CD4-positive, alpha-beta T cell treated with Interleukin-4 for 1 hour (primary cell): Measurements from ENCODE around the gene ARF6.
"Not testable (repeated sequence)": the region's sequence is repeated elsewhere in the genome, so short reads cannot be mapped to it uniquely, and the experiment has no call there.

Experiments used
- DNase-seq, 2 donors: peaks; one replicate each; pipeline ENCODE4 v3.0.0-alpha.2; 2020 to 2022

The ARF6 gene

GRCh38 chr14:49909016-49909415 lies 16.1 kb downstream of the ARF6 start:
- no peak for DNase-seq

- DNase-seq = no peak
Observed at GRCh38 chr14:49915085-49915484, 22.2 kb downstream of the ARF6 start.

DNA sequence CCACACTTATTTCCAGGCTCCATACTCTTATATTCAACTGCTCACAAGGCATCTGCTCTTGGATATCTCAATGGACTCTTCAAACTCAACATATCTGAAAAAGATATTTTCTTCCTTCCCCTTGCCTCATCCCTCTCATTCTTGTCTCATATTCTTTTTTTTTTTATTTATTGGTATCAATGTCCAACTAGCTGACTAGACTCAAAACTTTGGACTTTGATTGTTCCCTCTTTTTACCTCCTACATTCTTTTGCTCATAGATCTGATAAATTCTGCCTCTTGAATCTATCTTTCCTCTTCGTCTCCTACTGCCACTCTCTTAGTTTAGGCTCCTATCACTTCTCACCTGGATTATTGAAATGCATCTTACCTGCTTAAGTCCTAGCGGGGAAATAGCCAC lies 25.8 kb downstream of the ARF6 start:
- no peak for DNase-seq

GRCh38 chr14:49919825-49920659 lies 27.2 kb downstream of the ARF6 start:
- no peak for DNase-seq

GRCh38 chr14:49920935-49921334 lies 28.1 kb downstream of the ARF6 start:
- DNase-seq = no peak

DNA sequence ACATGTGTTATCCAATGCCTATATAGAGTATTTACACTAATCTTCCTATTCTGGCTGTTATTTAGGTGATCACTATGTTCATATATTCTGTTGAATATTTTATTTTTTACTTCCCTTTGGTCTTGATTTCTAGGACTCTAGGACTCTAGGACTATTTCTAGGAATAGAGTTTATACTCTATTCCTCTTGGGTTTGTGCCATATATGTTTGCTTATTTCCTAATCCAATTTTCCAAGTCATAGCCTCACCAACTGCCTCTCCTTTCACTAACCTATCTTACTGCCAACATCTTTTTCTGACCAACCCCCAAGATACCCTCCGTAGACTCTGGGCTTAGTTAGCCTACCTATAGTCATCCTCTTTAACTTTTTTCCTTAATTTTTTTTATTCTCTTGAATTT lies 28.5 kb downstream of the ARF6 start:
- no peak for DNase-seq

DNA sequence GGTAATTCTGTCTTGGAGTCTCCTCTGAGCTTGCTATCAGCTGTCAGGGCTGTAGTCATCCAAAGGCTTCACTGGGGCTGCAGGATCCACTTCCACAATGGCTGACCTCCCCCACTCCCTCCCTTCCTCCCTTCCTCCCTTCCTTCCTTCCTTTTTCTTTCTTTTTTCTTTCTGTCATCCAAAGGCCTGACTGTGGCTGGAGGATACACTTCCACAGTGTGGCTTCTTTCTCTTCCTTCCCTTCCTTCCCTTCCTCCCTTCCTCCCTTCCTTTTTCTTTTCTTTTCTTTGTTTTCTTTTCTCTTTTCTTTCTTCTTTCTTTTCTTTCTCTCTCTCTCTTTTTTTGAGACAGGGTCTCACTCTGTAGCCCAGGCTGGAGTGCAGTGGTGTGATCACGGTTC lies 30.6 kb downstream of the ARF6 start:
- DNase-seq = no peak

DNA sequence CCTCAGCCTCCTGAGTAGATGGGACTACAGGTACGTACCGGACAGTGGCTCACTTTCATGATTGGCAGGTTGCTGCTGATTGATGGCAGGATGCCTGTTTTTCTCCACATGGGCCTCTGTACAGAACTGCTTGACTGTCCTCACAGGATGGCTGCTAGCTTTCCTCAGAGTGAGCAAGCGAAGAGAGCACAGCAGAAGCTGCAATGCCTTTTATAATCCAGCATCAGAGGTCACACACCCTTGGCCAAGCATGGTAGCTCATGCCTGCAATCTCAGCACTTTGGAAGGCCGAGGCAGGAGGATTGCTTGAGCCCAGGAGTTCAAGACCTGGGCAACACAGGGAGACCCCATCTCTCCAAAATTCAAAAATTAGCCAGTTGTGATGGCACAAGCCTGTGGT lies 31.0 kb downstream of the ARF6 start:
- DNase-seq = no peak

GRCh38 chr14:49924852-49925251 lies 32.0 kb downstream of the ARF6 start:
- DNase-seq = no peak

- no peak for DNase-seq
Observed at GRCh38 chr14:49926803-49927202, 33.9 kb downstream of the ARF6 start.

- DNase-seq = no peak
Observed at GRCh38 chr14:49928015-49928414, 35.1 kb downstream of the ARF6 start.

DNA sequence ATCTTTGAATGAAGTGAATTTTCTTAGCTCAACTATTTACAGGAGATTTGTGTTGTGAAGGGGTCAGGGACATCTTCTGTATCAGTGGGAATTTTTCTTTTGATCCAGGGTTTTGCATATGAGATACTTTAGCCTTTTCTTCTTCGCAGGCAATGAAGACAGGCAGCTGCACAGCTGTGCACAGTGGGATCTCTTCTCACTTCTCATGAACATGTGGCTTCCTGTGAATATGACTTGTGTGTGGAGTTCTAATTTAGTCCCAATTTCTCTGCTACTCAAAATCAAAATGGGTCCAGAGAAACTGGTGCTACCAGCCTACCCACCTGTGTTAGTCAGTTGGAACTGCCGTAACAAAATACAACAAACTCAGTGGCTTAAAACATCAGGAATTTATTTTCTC lies 37.8 kb downstream of the ARF6 start:
- no peak for DNase-seq

- DNase-seq = no peak
Observed at GRCh38 chr14:49931523-49931922, 38.6 kb downstream of the ARF6 start.

DNA sequence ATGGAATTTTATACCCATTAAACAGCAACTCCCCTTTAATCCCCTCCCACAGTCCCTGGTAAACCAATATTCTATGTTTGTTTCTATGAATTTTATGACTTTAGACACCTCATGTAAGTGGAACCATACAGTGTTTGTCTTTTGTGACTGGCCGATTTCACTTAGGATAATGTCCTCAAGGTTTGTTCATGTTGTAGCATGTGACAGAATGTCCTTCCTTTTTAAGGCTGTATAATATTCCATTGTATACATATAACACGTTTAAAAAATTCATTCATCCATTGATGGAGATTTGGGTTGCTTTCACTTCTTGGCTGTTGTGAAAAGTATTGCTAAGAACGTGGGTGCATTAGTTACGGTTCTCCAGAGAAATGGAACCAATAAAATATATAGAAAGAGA lies 40.2 kb downstream of the ARF6 start:
- no peak for DNase-seq

- no peak for DNase-seq
Observed at GRCh38 chr14:49933704-49934103, 40.8 kb downstream of the ARF6 start.

DNA sequence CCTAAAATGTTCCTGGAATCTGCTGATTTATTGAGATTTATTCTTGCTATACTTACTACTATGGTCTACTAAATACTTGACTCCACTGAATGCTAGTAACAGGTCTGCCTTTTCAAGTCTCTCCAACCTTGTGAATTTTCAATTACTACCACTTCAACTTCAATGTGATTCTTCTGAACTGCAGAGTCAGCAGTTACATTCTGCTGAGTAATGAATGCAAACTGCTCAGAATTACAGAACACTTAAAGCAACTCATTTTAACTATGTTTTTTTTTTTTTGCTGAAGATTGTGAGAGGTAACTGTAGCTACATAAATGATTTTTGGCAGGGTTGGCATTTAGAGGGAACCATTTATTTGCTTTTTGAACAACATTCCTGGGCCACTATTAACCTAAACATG lies 41.8 kb downstream of the ARF6 start:
- no peak for DNase-seq

DNA sequence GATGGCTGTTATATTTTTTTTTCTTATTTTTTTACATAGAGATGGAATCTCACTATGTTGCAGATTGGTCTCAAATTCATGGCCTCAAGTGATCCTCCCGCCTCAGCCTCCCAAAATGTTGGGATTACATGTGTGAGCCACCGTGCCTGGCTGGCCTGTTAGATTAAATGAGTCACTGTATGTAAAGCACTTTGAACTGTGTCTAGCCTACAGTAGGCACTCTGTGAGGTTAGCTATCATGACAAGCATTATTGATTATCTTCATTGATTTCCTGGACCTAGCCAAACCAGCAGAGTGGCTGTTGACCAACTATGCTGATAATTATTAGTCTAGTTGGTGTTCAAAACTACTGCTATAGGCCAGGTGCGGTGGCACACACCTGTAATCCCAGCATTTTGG lies 42.6 kb downstream of the ARF6 start:
- DNase-seq = no peak

GRCh38 chr14:49936246-49936645 lies 43.4 kb downstream of the ARF6 start:
- not testable (repeated sequence) for DNase-seq

DNA sequence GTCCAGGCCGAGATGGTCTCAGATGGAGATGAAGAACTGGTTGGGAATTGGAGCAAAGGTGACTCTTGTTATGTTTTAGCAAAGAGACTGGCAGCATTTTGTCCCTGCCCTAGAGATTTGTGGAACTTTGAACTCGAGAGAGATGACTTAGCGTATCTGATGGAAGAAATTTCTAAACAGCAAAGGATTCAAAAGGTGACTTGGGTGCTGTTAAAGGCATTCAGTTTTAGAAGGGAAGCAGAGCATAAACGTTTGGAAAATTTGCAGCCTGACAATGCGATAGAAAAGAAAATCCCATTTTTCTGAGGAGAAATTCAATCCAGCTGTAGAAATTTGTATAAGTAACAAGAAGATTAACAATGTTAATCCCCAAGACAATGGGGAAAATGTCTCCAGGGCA lies 44.0 kb downstream of the ARF6 start:
- not testable (repeated sequence) for DNase-seq

- not testable (repeated sequence) for DNase-seq
Observed at GRCh38 chr14:49939215-49939614, 46.3 kb downstream of the ARF6 start.

DNA sequence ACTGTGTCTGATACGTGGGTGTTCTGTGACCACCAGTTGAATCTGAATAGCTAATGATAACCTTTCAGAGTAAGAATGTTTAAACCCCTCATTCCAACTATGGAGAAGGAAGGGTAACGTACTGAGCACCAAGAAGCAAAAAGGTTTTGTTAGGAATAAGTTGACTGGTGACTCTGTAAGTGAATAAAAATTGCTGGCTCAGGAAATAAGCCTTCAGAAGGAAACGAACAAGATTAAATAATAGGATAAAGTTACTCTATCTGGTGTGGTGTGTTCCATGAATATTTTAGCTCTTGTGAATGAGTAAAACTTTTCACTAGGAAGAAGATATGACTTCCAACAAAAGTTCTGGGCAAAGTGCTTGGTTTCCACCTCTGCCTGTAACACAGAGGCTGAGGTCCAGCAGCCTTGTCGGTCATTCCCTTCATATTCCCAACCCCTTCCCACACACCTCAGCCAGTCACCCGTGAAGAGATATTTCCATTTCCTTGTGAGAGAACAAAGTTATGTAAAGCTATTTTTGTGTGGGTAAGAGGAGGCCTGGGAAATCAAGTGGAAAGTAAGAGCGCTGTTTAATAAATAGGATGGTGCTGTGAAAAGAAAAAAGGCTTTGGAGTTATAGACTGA lies 47.1 kb downstream of the ARF6 start:
- no peak for DNase-seq

GRCh38 chr14:49940808-49941421 lies 48.0 kb downstream of the ARF6 start:
- DNase-seq = peak in 1 of 2 donors; percentile 57

DNA sequence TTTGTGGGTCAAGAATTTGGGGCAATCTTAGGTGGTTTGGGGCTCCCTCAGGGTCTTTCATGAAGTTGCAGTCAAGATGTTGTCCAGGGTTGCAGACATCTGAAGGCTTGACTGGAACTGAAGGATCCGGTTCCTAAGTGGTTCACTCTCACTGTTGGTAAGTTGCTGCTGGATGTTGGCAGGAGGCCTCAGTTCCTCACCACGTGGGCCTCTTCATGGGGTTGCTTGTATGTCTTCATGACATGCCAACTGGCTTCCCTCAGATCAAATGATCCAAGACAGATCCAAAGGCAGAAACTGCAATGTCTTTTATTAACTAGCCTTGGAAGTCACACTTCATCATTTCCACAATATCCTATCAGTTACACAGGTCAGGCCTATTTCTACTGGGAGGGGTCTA lies 49.2 kb downstream of the ARF6 start:
- no peak for DNase-seq

- DNase-seq = no peak
Observed at GRCh38 chr14:49944501-49944900, 51.6 kb downstream of the ARF6 start.
